A549 treated with Hydrocortisone at 1 μM for 4 hours (cell line): ENCODE measurements around the gene SEC62. TPM values are rescaled to one million over a fixed set of nuclear protein-coding genes. Genes with fewer than 3 reads are reported as not detected.

Source experiments
- total RNA-seq: library from RNA; stranded (reverse); fragments of 200-300 nt; extraction: Qiagen RNA extraction; gene quantifications from 5 replicates; pipeline ENCODE4 v1.2.3, GENCODE V29; 2022

The SEC62 gene, protein sequence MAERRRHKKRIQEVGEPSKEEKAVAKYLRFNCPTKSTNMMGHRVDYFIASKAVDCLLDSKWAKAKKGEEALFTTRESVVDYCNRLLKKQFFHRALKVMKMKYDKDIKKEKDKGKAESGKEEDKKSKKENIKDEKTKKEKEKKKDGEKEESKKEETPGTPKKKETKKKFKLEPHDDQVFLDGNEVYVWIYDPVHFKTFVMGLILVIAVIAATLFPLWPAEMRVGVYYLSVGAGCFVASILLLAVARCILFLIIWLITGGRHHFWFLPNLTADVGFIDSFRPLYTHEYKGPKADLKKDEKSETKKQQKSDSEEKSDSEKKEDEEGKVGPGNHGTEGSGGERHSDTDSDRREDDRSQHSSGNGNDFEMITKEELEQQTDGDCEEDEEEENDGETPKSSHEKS
- 72.7 to 144 TPM (median 83.8 TPM) in 5 replicates for total RNA-seq

DNA sequence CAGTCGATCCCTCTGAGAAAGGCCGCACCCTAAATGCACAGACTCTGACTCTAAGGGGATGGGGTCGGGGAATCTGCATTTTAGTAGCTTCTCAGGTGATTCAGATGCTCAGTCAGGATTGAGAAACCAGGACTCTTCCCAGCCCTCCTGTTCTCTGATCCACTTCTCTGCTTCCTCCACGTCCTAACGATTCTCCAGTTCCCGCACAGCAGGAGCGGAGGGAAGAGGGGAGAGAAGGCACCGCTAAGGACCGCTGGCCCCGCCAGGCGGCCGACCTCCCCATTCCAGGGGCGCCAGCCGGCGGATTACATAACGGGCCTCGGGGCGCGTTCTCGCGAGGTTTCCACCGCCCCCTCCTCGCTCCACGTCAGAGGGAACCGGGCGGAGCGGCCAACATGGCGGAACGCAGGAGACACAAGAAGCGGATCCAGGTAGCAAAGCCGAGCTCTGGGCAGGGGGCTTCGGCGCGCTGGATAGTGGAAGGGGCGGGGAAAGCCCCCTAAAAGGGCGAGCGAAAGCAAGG, at the start of gene SEC62:
Gene SEC62, plus strand, starts transcription at position 380 of the 523 bp plus-strand sequence. Its CDS starts 16 bp downstream, at position 396.

DNA sequence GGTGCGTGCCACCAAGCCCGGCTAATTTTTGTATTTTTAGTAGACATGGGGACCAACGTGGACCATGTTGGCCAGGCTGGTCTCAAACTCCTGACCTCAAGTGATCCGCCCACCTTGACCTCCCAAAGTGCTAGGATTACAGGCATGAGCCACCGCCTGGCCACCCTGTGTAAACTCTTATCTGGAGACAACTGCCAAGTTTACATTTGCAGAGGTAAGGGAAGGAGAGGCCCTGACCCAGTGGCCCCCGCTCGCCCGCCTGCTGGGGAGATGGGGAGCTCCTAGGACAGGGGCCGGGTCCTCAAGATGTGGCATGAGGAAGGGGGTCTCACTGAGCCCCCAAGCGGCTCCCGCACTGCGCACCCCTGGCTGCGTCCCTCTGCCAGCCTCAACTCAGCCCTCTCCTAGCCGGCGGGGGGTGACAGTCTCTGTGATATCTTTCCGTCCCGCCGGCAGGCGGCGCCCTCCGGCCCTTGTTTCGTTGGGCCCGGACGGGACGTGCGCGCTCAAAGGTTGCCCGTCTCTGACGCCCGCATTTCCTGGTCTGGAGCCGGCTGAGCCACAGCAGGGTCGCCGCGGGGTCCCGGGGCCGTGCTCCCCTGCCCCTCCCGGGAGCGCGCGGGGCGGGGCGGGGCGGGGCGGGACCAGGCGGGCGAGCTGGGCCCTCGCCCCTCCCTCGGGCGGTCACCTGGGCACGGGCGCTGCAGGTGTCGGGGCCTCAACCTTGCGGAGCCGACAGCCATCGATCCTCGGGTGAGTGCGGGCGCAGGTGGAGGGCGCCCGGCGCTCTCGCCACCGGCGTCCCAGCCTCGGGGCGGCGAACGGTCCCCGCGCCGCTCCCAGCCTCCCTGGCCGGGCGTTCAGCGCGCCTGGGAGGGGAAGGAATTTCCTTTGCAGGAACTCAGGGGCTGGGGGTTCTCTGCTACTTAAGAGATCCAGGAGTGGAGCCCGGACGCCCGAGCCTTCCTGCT, 71.1 kb downstream of the SEC62 start, which contains the start of gene GPR160:
Gene GPR160, plus strand, starts transcription at position 533 of the 971 bp plus-strand sequence. CDS start 45,978 bp downstream, outside the sequence.

Other genes starting within 250 kb of the SEC62 start
- gene TERC, start 201.7 kb upstream of the SEC62 start, total RNA-seq: 0.91 TPM in 1 of 5 replicates, not detected in the others
- 2.9 to 3.3 TPM (median 3.0 TPM) in 5 replicates for gene ACTRT3, start 197.2 kb upstream of the SEC62 start, total RNA-seq
- 8.7 to 10.7 TPM (median 9.5 TPM) in 5 replicates for gene MYNN, start 193.4 kb upstream of the SEC62 start, total RNA-seq
- gene LRRIQ4, start 153.9 kb upstream of the SEC62 start, total RNA-seq: not detected in 5 replicates
- gene LRRC34, start 153.9 kb upstream of the SEC62 start, total RNA-seq: not detected in 5 replicates
- not detected in 5 replicates for gene LRRC31, start 96.9 kb upstream of the SEC62 start, total RNA-seq
- gene SAMD7, start 55.2 kb upstream of the SEC62 start, total RNA-seq: not detected in 5 replicates
- 1.4 to 1.9 TPM (median 1.6 TPM) in 5 replicates for gene GPR160, start 71.2 kb downstream of the SEC62 start, total RNA-seq
- gene PHC3, start 214.9 kb downstream of the SEC62 start, total RNA-seq: 8.5 to 15.4 TPM (median 14.8 TPM) in 5 replicates